ENCODE measurements around the gene CHCHD3.

- TF ChIP-seq CTCF (IDR thresholded peaks at IDR 0.05) (no peak), ZC3H11A (IDR thresholded peaks at IDR 0.05) (no peak), ZSCAN20 (CRISPR knock-in tag; IDR thresholded peaks at IDR 0.05) (no peak), MAX (IDR thresholded peaks at IDR 0.05) (no peak), RARB (CRISPR knock-in tag; IDR thresholded peaks at IDR 0.05) (no peak), JUN (IDR thresholded peaks at IDR 0.05) (no peak), NFE2L2 (conservative IDR thresholded peaks at IDR 0.05; ENCODE audit: low read length) (no peak), POLR2A (IDR thresholded peaks at IDR 0.05; ENCODE audit: low read length) (no peak), BHLHE40 (IDR thresholded peaks at IDR 0.05; ENCODE audit: low read depth, low read length) (no peak), PHF8 (IDR thresholded peaks at IDR 0.05; ENCODE audit: borderline replicate concordance, low read depth) (no peak), CEBPB (IDR thresholded peaks at IDR 0.05) (no peak), CHD2 (IDR thresholded peaks at IDR 0.05; ENCODE audit: low read length, partially characterized antibody) (no peak), MAZ (IDR thresholded peaks at IDR 0.05; ENCODE audit: borderline replicate concordance, low read depth, low read length) (no peak)
- TF ChIP-seq, protein P1, sequence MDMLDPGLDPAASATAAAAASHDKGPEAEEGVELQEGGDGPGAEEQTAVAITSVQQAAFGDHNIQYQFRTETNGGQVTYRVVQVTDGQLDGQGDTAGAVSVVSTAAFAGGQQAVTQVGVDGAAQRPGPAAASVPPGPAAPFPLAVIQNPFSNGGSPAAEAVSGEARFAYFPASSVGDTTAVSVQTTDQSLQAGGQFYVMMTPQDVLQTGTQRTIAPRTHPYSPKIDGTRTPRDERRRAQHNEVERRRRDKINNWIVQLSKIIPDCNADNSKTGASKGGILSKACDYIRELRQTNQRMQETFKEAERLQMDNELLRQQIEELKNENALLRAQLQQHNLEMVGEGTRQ (IDR thresholded peaks at IDR 0.05): no peak
These were observed 33.7 kb upstream of the CHCHD3 start for GRCh38 chr7:133115596-133115995.
